GM12865 (cell line): ENCODE measurements around the gene LMO2.

Experiments used
- DNase-seq: peaks from one replicate; pipeline ENCODE4 v3.0.0; 2010; ENCODE audit warnings: low read depth
- H3K4me3 ChIP-seq: 2 replicates; pipeline ENCODE4 v1.5.1; 2011; ENCODE audit warnings: mild to moderate bottlenecking, low read depth, low read length, control low read depth
- CTCF ChIP-seq: IDR thresholded peaks from 2 replicates; pipeline ENCODE4 v1.5.1; 2011; ENCODE audit warnings: low read length, control low read depth, low read depth, inconsistent platforms; ENCODE audit not compliant: insufficient read depth; ENCODE audit errors: missing control alignments

Gene LMO2

DNA sequence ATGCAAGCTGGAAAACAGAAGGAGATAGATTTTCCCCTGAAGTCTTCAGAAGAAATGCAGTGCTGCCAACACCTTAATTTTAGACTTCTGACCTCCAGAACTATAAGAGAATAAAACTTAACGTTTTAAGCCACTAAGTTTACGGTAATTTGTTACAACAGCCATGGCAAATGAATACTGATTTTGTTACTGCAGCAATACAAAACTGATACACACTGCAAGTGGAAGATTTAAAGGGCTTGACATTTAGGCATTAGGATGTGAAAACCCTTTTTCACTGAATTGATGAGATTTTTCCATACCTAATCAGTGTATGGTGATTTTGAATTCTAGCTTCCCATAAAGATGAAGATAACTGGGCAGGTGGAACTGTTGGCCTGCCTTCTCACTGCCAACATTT lies 22.1 kb upstream of the LMO2 start:
- no peak for TF ChIP-seq CTCF
- no peak for DNase-seq
- no peak overlapping the region for H3K4me3 ChIP-seq

GRCh38 chr11:33912405-33913361 lies 20.8 kb upstream of the LMO2 start:
- DNase-seq = peak; percentile 77
- no peak overlapping the region for H3K4me3 ChIP-seq

DNA sequence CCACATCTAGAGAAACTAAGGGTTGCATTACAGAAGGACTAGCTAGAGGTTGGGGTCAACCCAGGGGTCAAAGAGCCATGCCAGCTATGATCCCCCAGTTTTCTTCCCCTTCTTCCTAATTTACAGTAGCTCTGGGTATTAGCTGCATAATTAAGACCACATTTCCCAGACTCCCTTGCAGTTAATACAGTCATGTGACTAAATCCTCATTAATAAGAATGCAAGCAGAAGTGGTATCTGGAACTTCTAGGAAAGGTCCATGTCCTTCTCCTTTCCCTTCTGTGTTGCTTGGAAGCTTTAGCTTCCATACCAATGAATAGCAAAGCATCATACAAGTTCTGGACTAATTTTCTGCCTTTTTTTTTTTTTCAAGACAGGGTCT lies 19.1 kb upstream of the LMO2 start:
- no peak overlapping the region for H3K4me3 ChIP-seq
- no peak for DNase-seq
- no peak for TF ChIP-seq CTCF

More at GRCh38 chr11:33912405-33913361, 20.8 kb upstream of the LMO2 start:
- TF ChIP-seq CTCF = no peak

GRCh38 chr11:33910296-33910957 lies 18.6 kb upstream of the LMO2 start:
- no peak for TF ChIP-seq CTCF
- no peak overlapping the region for H3K4me3 ChIP-seq
- DNase-seq = no peak

- no peak for TF ChIP-seq CTCF
- DNase-seq = no peak
- H3K4me3 ChIP-seq = no peak overlapping the region
Observed at GRCh38 chr11:33909552-33909951, 17.7 kb upstream of the LMO2 start.

DNA sequence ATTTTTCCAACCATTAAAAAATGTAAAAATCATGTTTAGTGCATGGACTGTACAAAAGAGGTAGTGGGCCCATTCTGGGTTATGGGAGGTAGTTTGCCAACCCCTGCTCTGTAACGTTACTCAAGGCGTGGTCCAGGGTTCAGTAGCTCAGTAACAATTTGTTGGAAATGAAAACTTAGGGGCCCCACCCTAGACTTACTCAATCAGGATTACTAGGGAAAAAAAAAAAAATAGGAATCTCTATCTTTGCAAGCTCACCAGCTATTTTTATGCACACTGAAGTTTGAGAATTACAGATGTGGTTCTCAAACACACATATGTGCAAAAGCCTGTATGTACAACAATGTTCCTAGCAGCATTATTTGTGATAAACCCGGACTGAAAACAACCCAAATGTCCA lies 17.3 kb upstream of the LMO2 start:
- H3K4me3 ChIP-seq = no peak overlapping the region
- DNase-seq = no peak

More for the DNA sequence above, 17.3 kb upstream of the LMO2 start:
- no peak for TF ChIP-seq CTCF
